ENCODE data around the gene ICAM3.

The ICAM3 gene

GRCh38 chr19:10329555-10329954 is 9.9 kb downstream of the ICAM3 start:
- H3K4me3 Mint-ChIP-seq, result no peak overlapping the region
- H3K4me1 Mint-ChIP-seq, result peaks cover 31% of the 10 kb centered on the region
- no peak overlapping the region for H3K27ac Mint-ChIP-seq
- no peak for DNase-seq
- TF ChIP-seq CTCF (IDR thresholded peaks at IDR 0.05), result no peak
- peaks cover 21% of the 10 kb centered on the region for H3K36me3 Mint-ChIP-seq (ENCODE audit: low read depth)
- no peaks in the 10 kb centered on the region for H3K9me3 Mint-ChIP-seq
- H3K27me3 Mint-ChIP-seq (ENCODE audit: low read depth, poor library complexity), result no peaks in the 10 kb centered on the region

- Mint-ChIP-seq H3K4me3 (no peak overlapping the region), H3K4me1 (peaks cover 23% of the 10 kb centered on the region)
Observed at GRCh38 chr19:10328558-10329429, 10.6 kb downstream of the ICAM3 start.

GRCh38 chr19:10327793-10328192 is 11.6 kb downstream of the ICAM3 start:
- H3K27me3 Mint-ChIP-seq (ENCODE audit: low read depth, poor library complexity), result no peaks in the 10 kb centered on the region
- H3K27ac Mint-ChIP-seq, result peak overlapping the region; percentile 32
- no peak for TF ChIP-seq CTCF (IDR thresholded peaks at IDR 0.05)
- H3K9me3 Mint-ChIP-seq, result no peaks in the 10 kb centered on the region
- peaks cover 16% of the 10 kb centered on the region for H3K4me1 Mint-ChIP-seq
- no peak overlapping the region for H3K4me3 Mint-ChIP-seq
- no peak for DNase-seq
- peaks cover 21% of the 10 kb centered on the region for H3K36me3 Mint-ChIP-seq (ENCODE audit: low read depth)

More at GRCh38 chr19:10328558-10329429, 10.6 kb downstream of the ICAM3 start:
- TF ChIP-seq CTCF (IDR thresholded peaks at IDR 0.05), result no peak
- no peak for DNase-seq
- H3K27ac Mint-ChIP-seq, result no peak overlapping the region
- H3K36me3 Mint-ChIP-seq (ENCODE audit: low read depth), result peaks cover 21% of the 10 kb centered on the region
- no peaks in the 10 kb centered on the region for H3K9me3 Mint-ChIP-seq
- H3K27me3 Mint-ChIP-seq (ENCODE audit: low read depth, poor library complexity), result no peaks in the 10 kb centered on the region

GRCh38 chr19:10325732-10326131 is 13.7 kb downstream of the ICAM3 start:
- H3K36me3 Mint-ChIP-seq (ENCODE audit: low read depth), result peaks cover 27% of the 10 kb centered on the region
- no peak for TF ChIP-seq CTCF (IDR thresholded peaks at IDR 0.05)
- H3K4me3 Mint-ChIP-seq, result no peak overlapping the region
- H3K27ac Mint-ChIP-seq, result no peak overlapping the region
- no peak for DNase-seq
- peaks cover 4% of the 10 kb centered on the region for H3K4me1 Mint-ChIP-seq
- no peaks in the 10 kb centered on the region for H3K9me3 Mint-ChIP-seq
- H3K27me3 Mint-ChIP-seq (ENCODE audit: low read depth, poor library complexity), result no peaks in the 10 kb centered on the region

- no peaks in the 10 kb centered on the region for H3K27me3 Mint-ChIP-seq (ENCODE audit: low read depth, poor library complexity)
- no peak for TF ChIP-seq CTCF (IDR thresholded peaks at IDR 0.05)
- H3K9me3 Mint-ChIP-seq, result no peaks in the 10 kb centered on the region
- peaks cover 27% of the 10 kb centered on the region for H3K36me3 Mint-ChIP-seq (ENCODE audit: low read depth)
- peak overlapping the region; percentile 68 for H3K27ac Mint-ChIP-seq
- no peaks in the 10 kb centered on the region for H3K4me1 Mint-ChIP-seq
- DNase-seq, result no peak
- H3K4me3 Mint-ChIP-seq, result no peak overlapping the region
Observed at GRCh38 chr19:10321874-10322835, 17.3 kb downstream of the ICAM3 start.

All from nephron progenitor cell (in vitro differentiated cells).